MCF 10A (cell line): ENCODE results near the gene DGKI. TPM values are rescaled to one million over a fixed set of nuclear protein-coding genes. Genes with fewer than 3 reads are reported as not detected.

Source experiments
- BruUV-seq: library from RNA; stranded (reverse); fragments of 400-500 nt; replicated peaks from 2 replicates; lab custom pipeline; 2021; lab: Mats Ljungman, UMichigan
- CTCF ChIA-PET: fragments of 300-600 bp; sonication (Branson Sonifier 250); formaldehyde crosslinking; extraction: SDS; loops from one replicate; lab custom pipeline; 2021; ENCODE audit warnings: antibody characterized with exemption, inconsistent platforms; lab: Yijun Ruan, JAX
- POLR2A ChIA-PET: fragments of 300-600, 350-650 bp; sonication (Branson Sonifier 250); formaldehyde crosslinking; extraction: SDS; loops from one replicate; lab custom pipeline; 2020; ENCODE audit warnings: antibody characterized with exemption, inconsistent platforms; lab: Yijun Ruan, JAX
- DNase-seq: peaks from one replicate; pipeline ENCODE4 v3.0.0-alpha.2; 2018; ENCODE audit not compliant: unreplicated experiment
- H3K27ac Mint-ChIP-seq: one replicate; pipeline ENCODE4 v1.8.0; 2022; ENCODE audit warnings: mild to moderate bottlenecking, low read depth, mixed read lengths; ENCODE audit not compliant: unreplicated experiment
- H3K27me3 Mint-ChIP-seq: one replicate; pipeline ENCODE4 v1.8.0; 2022; ENCODE audit warnings: mixed read lengths; ENCODE audit not compliant: insufficient read depth, unreplicated experiment
- H3K36me3 Mint-ChIP-seq: one replicate; pipeline ENCODE4 v1.8.0; 2022; ENCODE audit warnings: mild to moderate bottlenecking, moderate library complexity, mixed read lengths; ENCODE audit not compliant: insufficient read depth, unreplicated experiment
- H3K4me1 Mint-ChIP-seq: one replicate; pipeline ENCODE4 v1.8.0; 2022; ENCODE audit warnings: mixed read lengths; ENCODE audit not compliant: insufficient read depth, unreplicated experiment
- H3K4me3 Mint-ChIP-seq: one replicate; pipeline ENCODE4 v1.8.0; 2022; ENCODE audit warnings: mild to moderate bottlenecking, moderate library complexity, mixed read lengths; ENCODE audit not compliant: unreplicated experiment
- H3K9me3 Mint-ChIP-seq: one replicate; pipeline ENCODE4 v1.8.0; 2022; ENCODE audit warnings: mixed read lengths; ENCODE audit not compliant: unreplicated experiment
- CTCF ChIP-seq: fragments of 200-600 bp; IDR thresholded peaks from one replicate; pipeline ENCODE4 v1.8.0; 2022; ENCODE audit warnings: antibody characterized with exemption, mild to moderate bottlenecking; ENCODE audit not compliant: unreplicated experiment
- intact Hi-C: fragments of 100-400 bp; cut with micrococcal nuclease; formaldehyde crosslinking; loops from 2 replicates; pipeline ENCODE4 v1.14.1; 2022
- total RNA-seq: library from RNA; stranded (reverse); gene quantifications from 2 replicates; pipeline ENCODE4 v1.2.3, GENCODE V29; 2022

DGKI gene
- total RNA-seq, 1 experiment from 2014 or later, result 1.4 TPM

- ChIA-PET CTCF (interaction anchor here (1.1 kb wide), 1 partner anchor 214 kb away, joined by 5 read pairs; no protein-coding TSS in a partner anchor), POLR2A (interaction anchor here (0.5 to 1.4 kb wide), 3 partner anchors 15 to 110 kb away, joined by 3 read pairs; no protein-coding TSS in a partner anchor)
- peaks cover 42% of the 10 kb centered on the region for H3K36me3 Mint-ChIP-seq
- BruUV-seq, result no TSS peak
- intact Hi-C loops, result no loop called here
- no peak for TF ChIP-seq CTCF
- no peak for DNase-seq
- no peak overlapping the region for H3K4me3 Mint-ChIP-seq
- no peak overlapping the region for H3K27ac Mint-ChIP-seq
- no peaks in the 10 kb centered on the region for H3K4me1 Mint-ChIP-seq
- H3K27me3 Mint-ChIP-seq, result no peaks in the 10 kb centered on the region
- H3K9me3 Mint-ChIP-seq, result peaks cover 8% of the 10 kb centered on the region
Observed at GRCh38 chr7:137870078-137870477, 23.3 kb upstream of the DGKI start.

GRCh38 chr7:137869260-137869659, 22.5 kb upstream of the DGKI start:
- Mint-ChIP-seq H3K27ac (no peak overlapping the region), H3K36me3 (peaks cover 40% of the 10 kb centered on the region), H3K9me3 (peaks cover 8% of the 10 kb centered on the region), H3K27me3 (no peaks in the 10 kb centered on the region), H3K4me1 (no peaks in the 10 kb centered on the region), H3K4me3 (no peak overlapping the region)
- no TSS peak for BruUV-seq
- CTCF ChIA-PET, result interaction anchor here (0.7 to 1.9 kb wide), 2 partner anchors 214 to 805 kb away, joined by 3 to 4 read pairs; no protein-coding TSS in a partner anchor
- intact Hi-C loops, result no loop called here
- DNase-seq, result no peak
- POLR2A ChIA-PET, result interaction anchor here (0.5 kb wide), 1 partner anchor 109 kb away, joined by 3 read pairs; no protein-coding TSS in a partner anchor
- no peak for TF ChIP-seq CTCF

GRCh38 chr7:137867289-137867688, 20.5 kb upstream of the DGKI start:
- DNase-seq, result no peak
- peaks cover 48% of the 10 kb centered on the region for H3K36me3 Mint-ChIP-seq
- no peak overlapping the region for H3K4me3 Mint-ChIP-seq
- no peak for TF ChIP-seq CTCF
- no peak overlapping the region for H3K27ac Mint-ChIP-seq
- intact Hi-C loops, result no loop called here
- H3K9me3 Mint-ChIP-seq, result peaks cover 8% of the 10 kb centered on the region
- H3K4me1 Mint-ChIP-seq, result no peaks in the 10 kb centered on the region
- H3K27me3 Mint-ChIP-seq, result no peaks in the 10 kb centered on the region
- BruUV-seq, result no TSS peak
- ChIA-PET POLR2A (interaction anchor here (0.6 to 0.7 kb wide), 2 partner anchors 16 to 24 kb away, joined by 3 read pairs; no protein-coding TSS in a partner anchor), CTCF (interaction anchor here (0.7 to 1.1 kb wide), 2 partner anchors 33 to 211 kb away, joined by 3 read pairs; no protein-coding TSS in a partner anchor)

- CTCF ChIA-PET, result interaction anchor here (1.2 to 1.6 kb wide), 2 partner anchors 14 to 210 kb away, joined by 3 to 7 read pairs; no protein-coding TSS in a partner anchor
- H3K36me3 Mint-ChIP-seq, result peaks cover 54% of the 10 kb centered on the region
- POLR2A ChIA-PET, result no interaction called here
- H3K27ac Mint-ChIP-seq, result no peak overlapping the region
- no peak for DNase-seq
- TF ChIP-seq CTCF, result no peak
- no peak overlapping the region for H3K4me3 Mint-ChIP-seq
- no peaks in the 10 kb centered on the region for H3K4me1 Mint-ChIP-seq
- H3K9me3 Mint-ChIP-seq, result peaks cover 8% of the 10 kb centered on the region
- BruUV-seq, result no TSS peak
- H3K27me3 Mint-ChIP-seq, result no peaks in the 10 kb centered on the region
- intact Hi-C loops, result no loop called here
Observed at GRCh38 chr7:137865764-137866163, 19.0 kb upstream of the DGKI start.
